ENCODE data around the gene KAZN.

GRCh38 chr1:14952626-14953314 is 354.3 kb downstream of the KAZN start:
- TF ChIP-seq, protein P1, sequence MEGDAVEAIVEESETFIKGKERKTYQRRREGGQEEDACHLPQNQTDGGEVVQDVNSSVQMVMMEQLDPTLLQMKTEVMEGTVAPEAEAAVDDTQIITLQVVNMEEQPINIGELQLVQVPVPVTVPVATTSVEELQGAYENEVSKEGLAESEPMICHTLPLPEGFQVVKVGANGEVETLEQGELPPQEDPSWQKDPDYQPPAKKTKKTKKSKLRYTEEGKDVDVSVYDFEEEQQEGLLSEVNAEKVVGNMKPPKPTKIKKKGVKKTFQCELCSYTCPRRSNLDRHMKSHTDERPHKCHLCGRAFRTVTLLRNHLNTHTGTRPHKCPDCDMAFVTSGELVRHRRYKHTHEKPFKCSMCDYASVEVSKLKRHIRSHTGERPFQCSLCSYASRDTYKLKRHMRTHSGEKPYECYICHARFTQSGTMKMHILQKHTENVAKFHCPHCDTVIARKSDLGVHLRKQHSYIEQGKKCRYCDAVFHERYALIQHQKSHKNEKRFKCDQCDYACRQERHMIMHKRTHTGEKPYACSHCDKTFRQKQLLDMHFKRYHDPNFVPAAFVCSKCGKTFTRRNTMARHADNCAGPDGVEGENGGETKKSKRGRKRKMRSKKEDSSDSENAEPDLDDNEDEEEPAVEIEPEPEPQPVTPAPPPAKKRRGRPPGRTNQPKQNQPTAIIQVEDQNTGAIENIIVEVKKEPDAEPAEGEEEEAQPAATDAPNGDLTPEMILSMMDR (conservative IDR thresholded peaks at IDR 0.05) = no peak
- TF ChIP-seq EZH2 (IDR thresholded peaks at IDR 0.05; ENCODE audit: low read depth) = no peak
